NCI-H2029 (cell line): ENCODE results near the gene COL20A1.

ENCODE experiments used
- DNase-seq: peaks from one replicate; lab custom pipeline; 2025; lab: John Stamatoyannopoulos, UW

Gene COL20A1

GRCh38 chr20:63363981-63364561 lies 71.1 kb downstream of the COL20A1 start:
- DNase-seq, result no peak

DNA sequence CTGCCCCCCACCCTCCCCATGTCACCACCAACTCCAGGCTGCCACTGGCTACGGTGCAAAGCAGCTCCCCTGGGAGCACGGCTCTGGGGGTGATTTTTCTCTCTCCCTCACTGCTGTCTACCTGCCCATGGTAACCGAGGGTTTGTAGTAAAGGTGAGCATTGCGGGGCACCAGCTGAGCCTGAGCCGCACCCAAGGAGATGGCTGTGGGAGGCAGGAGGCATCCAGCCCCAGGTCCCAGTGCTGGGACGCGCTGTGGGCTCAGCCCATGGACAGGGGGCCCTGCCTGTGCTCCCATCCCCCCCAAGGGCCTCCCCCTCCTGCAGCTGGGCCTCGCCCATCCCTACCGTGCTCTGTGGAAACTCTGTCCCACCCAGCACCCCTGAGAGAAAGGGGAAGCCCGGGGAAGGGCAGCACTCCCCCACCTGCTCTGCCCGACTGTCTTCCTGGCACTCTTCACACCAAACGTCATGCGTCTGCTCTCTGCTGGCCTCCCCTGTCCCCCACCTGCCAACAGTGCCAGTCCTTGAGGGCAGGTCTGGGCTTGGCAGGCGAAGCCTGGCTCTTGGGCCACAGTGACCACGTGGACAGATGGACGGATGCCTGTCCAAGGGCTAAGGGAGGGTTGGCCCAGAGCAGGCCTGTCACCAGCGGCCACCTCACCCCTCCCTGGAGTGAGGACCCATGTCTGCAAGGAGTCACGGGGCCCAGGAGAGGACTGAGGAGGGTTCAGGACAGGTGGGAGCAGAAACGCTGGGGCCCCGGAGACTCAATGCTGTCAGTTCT lies 72.0 kb downstream of the COL20A1 start:
- DNase-seq, result no peak

DNA sequence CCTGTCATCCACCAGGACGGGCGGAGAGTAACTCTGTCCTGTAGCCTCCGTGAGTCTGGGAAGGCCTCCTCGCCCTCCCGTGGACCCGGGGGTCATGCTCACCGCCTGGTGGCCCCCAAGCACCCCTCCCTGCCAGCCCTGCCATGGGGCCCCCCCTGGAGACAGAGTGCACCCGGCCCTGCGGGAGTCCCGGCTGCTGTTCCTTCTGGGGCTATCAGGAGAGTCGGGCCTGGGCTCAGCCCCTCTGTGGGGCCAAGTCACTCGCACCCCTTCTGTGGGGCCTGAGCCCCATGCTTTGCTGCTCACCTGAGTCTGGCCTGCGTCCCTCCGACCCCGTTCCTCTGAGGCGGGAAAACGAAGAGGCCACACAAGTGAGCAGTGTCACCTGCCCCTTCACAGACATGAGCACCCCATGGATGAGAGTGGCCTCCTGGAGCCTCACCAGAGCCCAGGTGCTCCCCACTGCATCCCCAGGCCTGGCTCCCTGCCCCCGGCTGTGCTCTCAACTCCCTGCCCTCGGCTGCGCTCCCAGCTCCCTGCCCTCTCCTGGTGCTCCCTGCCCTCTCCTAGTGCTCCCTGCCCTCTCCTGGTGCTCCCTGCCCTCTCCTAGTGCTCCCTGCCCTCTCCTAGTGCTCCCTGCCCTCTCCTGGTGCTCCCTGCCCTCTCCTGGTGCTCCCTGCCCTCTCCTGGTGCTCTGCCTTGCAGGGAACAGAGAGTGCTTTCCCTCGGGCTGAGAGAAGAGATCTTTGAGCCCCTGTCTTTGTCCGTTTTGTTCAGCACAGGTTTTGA lies 72.8 kb downstream of the COL20A1 start:
- no peak for DNase-seq

DNA sequence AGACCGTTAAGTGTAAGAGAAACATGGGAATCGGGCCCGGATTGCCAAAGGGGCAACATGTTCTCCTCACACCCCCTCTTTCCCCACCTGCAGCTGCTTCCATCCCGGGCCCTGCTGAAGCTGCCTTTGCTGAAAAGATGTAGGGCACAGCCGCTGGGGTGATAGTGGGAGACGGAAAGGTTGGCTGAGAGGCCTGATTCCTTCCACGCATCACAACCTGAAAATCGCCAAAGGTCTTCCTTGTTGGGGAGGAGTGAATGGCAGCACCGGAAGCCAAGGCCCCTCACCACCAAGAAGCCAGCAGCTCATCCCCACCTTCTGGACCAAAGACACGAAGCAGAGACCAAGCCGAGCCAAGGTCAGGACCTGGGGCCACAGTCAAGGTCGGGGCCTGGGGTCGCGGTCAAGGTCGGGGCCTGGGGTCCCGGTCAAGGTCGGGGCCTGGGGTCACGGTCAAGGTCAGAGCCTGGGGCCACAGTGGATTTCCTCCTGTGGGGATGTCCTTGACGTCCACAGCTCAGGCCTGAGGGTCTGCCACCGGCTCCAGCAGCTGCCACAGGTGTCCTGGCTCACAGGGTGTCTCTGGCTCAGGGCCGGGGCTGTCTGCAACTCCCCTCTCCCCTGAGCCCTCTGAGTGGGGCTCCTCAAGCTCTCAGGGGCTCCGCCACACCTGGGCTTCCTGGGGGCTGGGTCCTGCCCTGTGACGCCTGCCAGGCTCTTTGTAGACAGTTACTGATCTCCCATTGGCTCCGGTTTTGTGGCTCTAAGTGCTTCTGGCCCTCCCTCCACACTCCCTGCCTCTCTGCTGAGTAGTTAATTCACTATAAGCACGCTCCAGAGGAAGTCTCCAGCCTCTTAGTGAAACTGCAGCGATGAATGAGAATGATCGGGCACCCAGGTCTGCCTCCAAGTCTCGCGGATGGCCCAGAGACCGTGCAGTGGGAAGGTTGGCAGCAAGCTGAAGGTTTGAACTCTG lies 73.7 kb downstream of the COL20A1 start:
- DNase-seq, result no peak

- no peak for DNase-seq
Observed at GRCh38 chr20:63367446-63368055, 74.6 kb downstream of the COL20A1 start.

GRCh38 chr20:63368151-63368550 lies 75.2 kb downstream of the COL20A1 start:
- DNase-seq, result no peak

DNA sequence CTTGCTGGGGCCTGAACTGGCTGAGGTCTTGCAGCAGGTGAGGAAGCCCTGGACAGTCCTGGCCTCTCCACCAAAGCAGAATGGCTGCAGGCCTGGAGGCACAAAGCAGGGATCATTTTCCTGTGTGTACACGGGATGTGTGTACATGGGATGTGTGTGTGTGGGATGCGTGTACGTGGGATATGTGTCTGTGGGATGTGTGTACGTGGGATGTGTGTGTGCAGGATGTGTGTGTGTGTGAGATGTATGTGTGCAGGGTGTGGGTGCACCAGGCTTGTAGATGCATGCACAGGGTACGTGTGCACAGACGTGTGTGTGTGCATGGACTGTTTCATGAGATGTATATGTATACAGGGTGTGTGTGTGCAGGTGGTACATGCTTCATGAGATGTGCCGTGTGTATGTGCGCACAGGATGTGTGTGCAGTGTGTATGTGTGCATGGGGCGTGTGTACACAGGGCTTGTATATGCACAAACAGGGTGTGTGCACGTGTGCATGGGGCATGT lies 76.1 kb downstream of the COL20A1 start:
- no peak for DNase-seq

- no peak for DNase-seq
Observed at GRCh38 chr20:63369724-63370617, 77.0 kb downstream of the COL20A1 start.

DNA sequence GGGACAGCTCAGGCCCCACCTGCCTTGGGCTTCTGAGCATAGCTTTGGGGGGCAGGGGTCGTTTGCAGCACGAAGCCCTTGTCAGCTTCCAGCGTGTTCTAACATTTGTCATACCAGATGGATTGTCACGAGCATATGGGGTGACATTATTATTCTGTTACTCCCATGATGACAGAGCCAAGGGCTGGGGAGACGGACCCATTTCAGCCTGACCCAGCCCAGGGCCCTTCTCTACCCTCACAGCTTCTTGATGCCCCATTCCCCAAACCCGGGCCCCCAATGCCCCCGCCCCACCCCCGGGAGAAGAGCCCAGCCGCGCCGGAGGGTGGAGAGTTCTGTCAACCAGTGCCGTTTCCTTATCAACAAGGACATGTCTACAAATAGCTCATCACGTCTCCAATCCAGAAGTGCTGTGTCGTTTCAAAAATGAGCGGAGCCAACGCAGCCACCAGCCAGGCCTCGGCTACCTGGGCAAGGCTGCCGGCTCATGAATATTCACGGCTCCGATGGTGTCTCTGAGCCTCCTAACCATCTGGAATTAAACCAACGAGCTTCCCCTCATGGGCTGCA lies 77.7 kb downstream of the COL20A1 start:
- DNase-seq, result no peak

DNA sequence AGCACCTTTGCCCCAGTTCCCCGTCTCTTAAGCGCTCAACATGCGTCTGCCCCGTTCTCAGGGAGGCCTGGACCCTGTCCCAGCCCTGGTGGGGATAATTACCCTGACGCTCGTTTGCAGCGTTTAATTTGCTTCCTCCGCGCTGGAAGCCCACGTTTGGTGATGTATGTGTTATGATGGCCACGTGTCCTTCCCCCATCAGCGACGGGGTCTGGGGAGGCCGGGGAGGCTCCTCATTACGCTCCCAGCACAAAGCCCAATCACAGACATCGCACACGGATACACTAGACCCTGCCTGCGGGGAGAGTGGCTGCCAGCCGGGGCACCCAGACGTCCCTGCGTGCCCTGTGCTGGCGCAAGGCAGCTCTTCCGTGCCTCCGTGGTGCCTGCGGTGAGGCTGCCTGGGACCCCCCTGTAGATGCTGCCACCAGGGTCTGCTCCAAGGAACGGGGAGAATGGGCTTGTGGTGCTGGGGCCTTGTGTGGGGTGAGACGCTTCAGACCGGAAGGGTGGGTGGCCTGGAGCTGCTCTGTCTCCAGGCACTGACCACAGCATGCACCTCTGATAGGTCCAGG lies 78.4 kb downstream of the COL20A1 start:
- no peak for DNase-seq

- DNase-seq, result no peak
Observed at GRCh38 chr20:63372971-63373885, 80.2 kb downstream of the COL20A1 start.

GRCh38 chr20:63373996-63374395 lies 81.0 kb downstream of the COL20A1 start:
- DNase-seq, result no peak

DNA sequence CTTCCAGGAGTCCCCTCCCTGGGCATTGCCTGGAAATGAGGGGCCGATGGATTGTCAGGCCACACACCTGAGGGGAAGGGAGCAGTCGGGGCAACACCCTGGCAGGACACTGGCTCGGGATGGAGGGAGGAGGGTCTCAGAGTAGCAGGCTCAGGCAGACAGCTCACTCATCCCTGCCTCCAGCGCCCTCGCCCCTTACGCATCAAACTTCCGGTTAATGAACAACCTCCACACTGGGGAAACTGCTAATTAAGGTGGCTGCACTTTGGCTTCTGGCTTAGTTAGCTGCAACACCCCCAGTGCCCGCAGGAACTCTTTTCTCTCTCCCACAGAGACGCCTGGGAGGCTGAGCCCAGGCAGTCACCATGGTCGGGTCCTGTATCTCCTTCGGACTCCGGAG lies 81.5 kb downstream of the COL20A1 start:
- no peak for DNase-seq

GRCh38 chr20:63375438-63375837 lies 82.5 kb downstream of the COL20A1 start:
- no peak for DNase-seq

DNA sequence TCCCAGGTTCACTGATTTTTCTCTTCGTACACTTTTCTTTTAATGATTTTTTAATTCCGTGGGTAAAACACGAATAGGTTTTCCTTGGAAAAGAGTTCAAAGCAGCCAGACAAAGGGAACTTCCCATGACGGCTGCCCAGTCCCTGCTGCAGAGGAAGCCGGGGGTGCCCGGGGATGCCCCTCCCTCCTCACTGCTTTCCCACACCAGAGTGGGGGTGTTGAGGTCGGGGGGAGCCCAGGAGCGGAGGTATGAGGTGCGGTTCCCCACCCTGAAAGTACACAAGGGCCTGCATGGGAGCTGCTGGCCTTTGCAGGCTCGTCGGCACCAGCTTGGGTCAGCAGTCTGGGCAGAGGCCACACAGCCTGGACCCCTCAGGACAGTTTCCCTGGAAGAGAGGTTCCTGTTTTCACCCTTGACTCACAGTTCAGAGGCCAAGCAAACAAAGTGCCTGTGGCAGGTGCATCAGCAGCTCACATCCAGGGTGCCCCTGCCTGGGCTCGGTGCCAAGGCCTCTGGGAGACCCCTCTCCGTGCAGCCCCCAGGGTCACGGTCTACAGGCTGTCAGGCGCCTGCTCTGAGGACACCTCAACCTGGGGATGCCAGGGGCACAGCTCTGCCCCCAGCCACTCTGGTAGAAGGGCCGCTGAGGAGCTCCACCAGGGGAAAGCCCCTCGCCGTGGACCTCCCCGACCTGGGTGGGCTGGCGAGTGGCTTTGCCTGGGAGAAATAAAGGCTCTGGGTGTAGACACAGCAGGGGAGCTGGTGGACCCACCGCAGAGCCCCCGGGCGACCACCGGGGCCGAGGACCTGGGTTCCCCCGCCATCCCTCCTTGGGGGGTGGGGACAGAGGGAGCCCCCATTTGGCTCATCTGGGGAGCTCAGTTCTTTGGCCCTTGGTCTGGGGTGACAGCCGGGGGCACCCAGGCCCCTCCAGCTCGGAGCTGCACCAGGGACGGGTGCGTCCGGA lies 83.6 kb downstream of the COL20A1 start:
- no peak for DNase-seq

DNA sequence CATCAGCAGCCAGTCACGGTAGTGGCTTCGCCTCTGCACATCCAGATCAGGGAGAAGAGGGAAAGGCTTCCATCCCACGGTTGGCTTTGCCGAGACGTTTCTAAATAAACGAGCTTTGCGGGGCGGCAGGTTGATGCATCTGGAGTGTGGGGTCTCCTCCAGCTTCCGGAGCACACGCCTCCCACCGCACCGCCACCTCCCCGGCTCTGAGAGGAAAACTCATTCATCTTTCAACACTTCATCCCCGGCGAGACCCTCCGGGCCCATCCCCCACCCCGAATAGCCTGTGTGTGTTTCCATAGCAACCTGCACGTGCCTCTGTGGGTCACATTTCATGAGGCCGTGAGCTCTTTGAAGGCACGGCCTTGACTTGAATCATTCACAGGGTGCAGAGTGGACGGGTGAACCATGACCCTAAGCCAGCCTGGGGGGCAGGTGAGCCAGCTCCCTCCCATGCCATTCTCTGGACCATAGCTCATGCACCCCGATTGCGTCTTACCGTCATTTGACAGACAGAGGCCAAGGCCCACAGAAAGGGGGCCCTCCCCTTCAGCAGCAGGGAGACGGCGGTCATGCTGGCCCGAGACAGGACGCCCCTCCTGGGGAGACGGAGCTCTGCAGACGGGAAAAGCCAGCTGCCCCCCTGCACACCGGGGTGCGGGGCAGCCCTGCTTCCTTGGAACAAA lies 84.4 kb downstream of the COL20A1 start:
- no peak for DNase-seq
